DND-41 (cell line): ENCODE data around the gene PRKAR1B.

ENCODE experiments used
- CTCF ChIP-seq: IDR thresholded peaks from 2 replicates; pipeline ENCODE4 v1.5.1; 2012; ENCODE audit warnings: borderline replicate concordance, low read length, moderate library complexity, mild to moderate bottlenecking; ENCODE audit not compliant: poor library complexity, severe bottlenecking; ENCODE audit errors: extremely low read depth
- EZH2 ChIP-seq: IDR thresholded peaks from 3 replicates; pipeline ENCODE4 v1.6.1; 2012; ENCODE audit warnings: borderline replicate concordance, low read depth, mild to moderate bottlenecking, moderate library complexity, low read length, inconsistent platforms; ENCODE audit not compliant: severe bottlenecking

- TF ChIP-seq CTCF (no peak), EZH2 (no peak)
Observed at GRCh38 chr7:549066-549890, 177.8 kb downstream of the PRKAR1B start.
